ENCODE results near the gene FCGBP.

The FCGBP gene

GRCh38 chr19:39934584-39935363 is at the start of gene FCGBP:
FCGBP (minus strand) TSS chr19:39934634.
- Histone ChIP-seq H3K27ac (ENCODE audit: low read depth, low read length) (no peak within 1 kb of the TSS), H3K27me3 (ENCODE audit: control insufficient read depth, insufficient read depth, low read length) (no peaks in the 10 kb centered on the region), H3K4me1 (ENCODE audit: control insufficient read depth, insufficient read depth, low read length) (no peaks in the 10 kb centered on the region), H3K4me3 (ENCODE audit: low read length) (peak within 1 kb of the TSS; percentile 18), H3K9ac (ENCODE audit: low read length) (no peak within 1 kb of the TSS), H3K36me3 (ENCODE audit: control insufficient read depth, insufficient read depth, low read length) (no peaks in the 10 kb centered on the region)

- H3K4me1 ChIP-seq (ENCODE audit: control insufficient read depth, insufficient read depth, low read length): no peaks in the 10 kb centered on the region
- H3K9ac ChIP-seq (ENCODE audit: low read length): no peak overlapping the region
- no peak overlapping the region for H3K27ac ChIP-seq (ENCODE audit: low read depth, low read length)
- H3K27me3 ChIP-seq (ENCODE audit: control insufficient read depth, insufficient read depth, low read length): no peaks in the 10 kb centered on the region
- no peak overlapping the region for H3K4me3 ChIP-seq (ENCODE audit: low read length)
- H3K36me3 ChIP-seq (ENCODE audit: control insufficient read depth, insufficient read depth, low read length): peaks cover 19% of the 10 kb centered on the region
These were observed 49.4 kb upstream of the FCGBP start for GRCh38 chr19:39983695-39984300.

- no peak overlapping the region for H3K4me3 ChIP-seq (ENCODE audit: low read length)
- H3K4me1 ChIP-seq (ENCODE audit: control insufficient read depth, insufficient read depth, low read length): no peaks in the 10 kb centered on the region
- H3K36me3 ChIP-seq (ENCODE audit: control insufficient read depth, insufficient read depth, low read length): peaks cover 26% of the 10 kb centered on the region
These were observed 48.4 kb upstream of the FCGBP start for GRCh38 chr19:39982883-39983282.

GRCh38 chr19:39974377-39975155 is 40.1 kb upstream of the FCGBP start:
- no peaks in the 10 kb centered on the region for H3K27me3 ChIP-seq (ENCODE audit: control insufficient read depth, insufficient read depth, low read length)
- peaks cover 11% of the 10 kb centered on the region for H3K4me1 ChIP-seq (ENCODE audit: control insufficient read depth, insufficient read depth, low read length)
- H3K27ac ChIP-seq (ENCODE audit: low read depth, low read length): no peak overlapping the region
- no peak overlapping the region for H3K9ac ChIP-seq (ENCODE audit: low read length)
- peaks cover 36% of the 10 kb centered on the region for H3K36me3 ChIP-seq (ENCODE audit: control insufficient read depth, insufficient read depth, low read length)
- no peak overlapping the region for H3K4me3 ChIP-seq (ENCODE audit: low read length)

More at GRCh38 chr19:39982883-39983282, 48.4 kb upstream of the FCGBP start:
- Histone ChIP-seq H3K27ac (ENCODE audit: low read depth, low read length) (no peak overlapping the region), H3K27me3 (ENCODE audit: control insufficient read depth, insufficient read depth, low read length) (no peaks in the 10 kb centered on the region), H3K9ac (ENCODE audit: low read length) (no peak overlapping the region)

- Histone ChIP-seq H3K27ac (ENCODE audit: low read depth, low read length) (peak overlapping the region; percentile 71), H3K36me3 (ENCODE audit: control insufficient read depth, insufficient read depth, low read length) (peaks cover 22% of the 10 kb centered on the region), H3K27me3 (ENCODE audit: control insufficient read depth, insufficient read depth, low read length) (no peaks in the 10 kb centered on the region), H3K4me3 (ENCODE audit: low read length) (peak overlapping the region; percentile 88), H3K4me1 (ENCODE audit: control insufficient read depth, insufficient read depth, low read length) (peaks cover 11% of the 10 kb centered on the region), H3K9ac (ENCODE audit: low read length) (peak overlapping the region; percentile 63)
These were observed 37.1 kb upstream of the FCGBP start for GRCh38 chr19:39971380-39972035.

GRCh38 chr19:39970675-39971379 is 36.4 kb upstream of the FCGBP start, which contains the start of gene PSMC4:
PSMC4 (plus strand) TSS chr19:39971165; CDS start chr19:39971203, 38 bp downstream.
- Histone ChIP-seq H3K9ac (ENCODE audit: low read length) (peak within 1 kb of the TSS; percentile 82), H3K4me3 (ENCODE audit: low read length) (peak within 1 kb of the TSS; percentile 88), H3K27me3 (ENCODE audit: control insufficient read depth, insufficient read depth, low read length) (no peaks in the 10 kb centered on the region), H3K36me3 (ENCODE audit: control insufficient read depth, insufficient read depth, low read length) (peaks cover 22% of the 10 kb centered on the region), H3K4me1 (ENCODE audit: control insufficient read depth, insufficient read depth, low read length) (peaks cover 11% of the 10 kb centered on the region), H3K27ac (ENCODE audit: low read depth, low read length) (peak within 1 kb of the TSS; percentile 85)

GRCh38 chr19:39970425-39970674 is 35.9 kb upstream of the FCGBP start:
- H3K36me3 ChIP-seq (ENCODE audit: control insufficient read depth, insufficient read depth, low read length): peaks cover 20% of the 10 kb centered on the region
- H3K27ac ChIP-seq (ENCODE audit: low read depth, low read length): peak overlapping the region; percentile 85
- H3K4me1 ChIP-seq (ENCODE audit: control insufficient read depth, insufficient read depth, low read length): peaks cover 11% of the 10 kb centered on the region
- peak overlapping the region; percentile 82 for H3K9ac ChIP-seq (ENCODE audit: low read length)
- peak overlapping the region; percentile 85 for H3K4me3 ChIP-seq (ENCODE audit: low read length)
- H3K27me3 ChIP-seq (ENCODE audit: control insufficient read depth, insufficient read depth, low read length): no peaks in the 10 kb centered on the region

- Histone ChIP-seq H3K4me1 (ENCODE audit: control insufficient read depth, insufficient read depth, low read length) (peaks cover 11% of the 10 kb centered on the region), H3K9ac (ENCODE audit: low read length) (peak overlapping the region; percentile 82), H3K36me3 (ENCODE audit: control insufficient read depth, insufficient read depth, low read length) (peaks cover 16% of the 10 kb centered on the region), H3K4me3 (ENCODE audit: low read length) (peak overlapping the region; percentile 85), H3K27ac (ENCODE audit: low read depth, low read length) (peak overlapping the region; percentile 85), H3K27me3 (ENCODE audit: control insufficient read depth, insufficient read depth, low read length) (no peaks in the 10 kb centered on the region)
These were observed 35.4 kb upstream of the FCGBP start for GRCh38 chr19:39969681-39970424.

GRCh38 chr19:39969266-39969665 is 34.8 kb upstream of the FCGBP start:
- Histone ChIP-seq H3K4me3 (ENCODE audit: low read length) (no peak overlapping the region), H3K4me1 (ENCODE audit: control insufficient read depth, insufficient read depth, low read length) (peaks cover 11% of the 10 kb centered on the region), H3K27me3 (ENCODE audit: control insufficient read depth, insufficient read depth, low read length) (no peaks in the 10 kb centered on the region), H3K9ac (ENCODE audit: low read length) (no peak overlapping the region), H3K36me3 (ENCODE audit: control insufficient read depth, insufficient read depth, low read length) (peaks cover 11% of the 10 kb centered on the region), H3K27ac (ENCODE audit: low read depth, low read length) (no peak overlapping the region)

GRCh38 chr19:39968789-39969188 is 34.4 kb upstream of the FCGBP start:
- Histone ChIP-seq H3K9ac (ENCODE audit: low read length) (no peak overlapping the region), H3K36me3 (ENCODE audit: control insufficient read depth, insufficient read depth, low read length) (peaks cover 8% of the 10 kb centered on the region), H3K4me1 (ENCODE audit: control insufficient read depth, insufficient read depth, low read length) (peaks cover 11% of the 10 kb centered on the region), H3K27me3 (ENCODE audit: control insufficient read depth, insufficient read depth, low read length) (no peaks in the 10 kb centered on the region), H3K27ac (ENCODE audit: low read depth, low read length) (no peak overlapping the region), H3K4me3 (ENCODE audit: low read length) (no peak overlapping the region)

- peaks cover 11% of the 10 kb centered on the region for H3K4me1 ChIP-seq (ENCODE audit: control insufficient read depth, insufficient read depth, low read length)
- H3K36me3 ChIP-seq (ENCODE audit: control insufficient read depth, insufficient read depth, low read length): no peaks in the 10 kb centered on the region
- H3K27me3 ChIP-seq (ENCODE audit: control insufficient read depth, insufficient read depth, low read length): no peaks in the 10 kb centered on the region
- H3K27ac ChIP-seq (ENCODE audit: low read depth, low read length): no peak overlapping the region
- no peak overlapping the region for H3K9ac ChIP-seq (ENCODE audit: low read length)
- H3K4me3 ChIP-seq (ENCODE audit: low read length): no peak overlapping the region
These were observed 33.1 kb upstream of the FCGBP start for GRCh38 chr19:39967561-39967960.

Data from rectal smooth muscle tissue (tissue), 1 donor.